ENCODE measurements around the gene SCMH1.
"Not testable (repeated sequence)": the region's sequence is repeated elsewhere in the genome, so short reads cannot be mapped to it uniquely, and the experiment has no call there.

The SCMH1 gene

GRCh38 chr1:41144285-41144684, 97.8 kb downstream of the SCMH1 start:
- no peak for DNase-seq

GRCh38 chr1:41138549-41138948, 103.6 kb downstream of the SCMH1 start:
- DNase-seq, result no peak

- no peak for DNase-seq
Observed at GRCh38 chr1:41135196-41135947, 106.7 kb downstream of the SCMH1 start.

- not testable (repeated sequence) for DNase-seq
Observed at GRCh38 chr1:41134325-41134724, 107.8 kb downstream of the SCMH1 start.

GRCh38 chr1:41122851-41123518, 119.1 kb downstream of the SCMH1 start:
- no peak for DNase-seq

- DNase-seq, result no peak
Observed at GRCh38 chr1:41122148-41122547, 120.0 kb downstream of the SCMH1 start.

GRCh38 chr1:41118645-41119044, 123.5 kb downstream of the SCMH1 start:
- no peak for DNase-seq

- not testable (repeated sequence) for DNase-seq
Observed at GRCh38 chr1:41117241-41117640, 124.9 kb downstream of the SCMH1 start.

- no peak for DNase-seq
Observed at GRCh38 chr1:41110736-41111135, 131.4 kb downstream of the SCMH1 start.

GRCh38 chr1:41110286-41110685, 131.8 kb downstream of the SCMH1 start:
- no peak for DNase-seq

- DNase-seq, result peak; percentile 74
Observed at GRCh38 chr1:41109310-41110197, 132.6 kb downstream of the SCMH1 start.

GRCh38 chr1:41108696-41109275, 133.3 kb downstream of the SCMH1 start:
- DNase-seq, result no peak

GRCh38 chr1:41103766-41104165, 138.3 kb downstream of the SCMH1 start:
- DNase-seq, result no peak

GRCh38 chr1:41102653-41103052, 139.5 kb downstream of the SCMH1 start:
- DNase-seq, result no peak

- peak; percentile 92 for DNase-seq
Observed at GRCh38 chr1:41101950-41102607, 140.0 kb downstream of the SCMH1 start.

- no peak for DNase-seq
Observed at GRCh38 chr1:41101076-41101475, 141.0 kb downstream of the SCMH1 start.

- no peak for DNase-seq
Observed at GRCh38 chr1:41100170-41100569, 141.9 kb downstream of the SCMH1 start.

- DNase-seq, result no peak
Observed at GRCh38 chr1:41098730-41099460, 143.2 kb downstream of the SCMH1 start.

GRCh38 chr1:41097105-41097504, 145.0 kb downstream of the SCMH1 start:
- DNase-seq, result no peak

- no peak for DNase-seq
Observed at GRCh38 chr1:41093826-41094225, 148.3 kb downstream of the SCMH1 start.

- DNase-seq, result no peak
Observed at GRCh38 chr1:41086921-41087320, 155.2 kb downstream of the SCMH1 start.

- no peak for DNase-seq
Observed at GRCh38 chr1:41078616-41079015, 163.5 kb downstream of the SCMH1 start.
